Stomach smooth muscle (tissue), 2 donors: ENCODE measurements around the gene HMGXB4.
"Not testable (repeated sequence)": the region's sequence is repeated elsewhere in the genome, so short reads cannot be mapped to it uniquely, and the experiment has no call there.

Experiments used
- H3K27ac ChIP-seq: one replicate; pipeline ENCODE4 v1.7.0; 2013; ENCODE audit warnings: mild to moderate bottlenecking, low read length, inconsistent platforms
- H3K27me3 ChIP-seq, 2 donors: one replicate each; pipeline ENCODE4 v1.7.0; 2013; ENCODE audit warnings: low read length in 2 of 2; ENCODE audit not compliant: insufficient read depth in 2 of 2, control insufficient read depth in 1 of 2
- H3K36me3 ChIP-seq, 2 donors: one replicate each; pipeline ENCODE4 v1.7.0; 2013; ENCODE audit warnings: low read length in 2 of 2; ENCODE audit not compliant: control insufficient read depth in 2 of 2, insufficient read depth in 2 of 2
- H3K4me1 ChIP-seq: one replicate; pipeline ENCODE4 v1.7.0; 2013; ENCODE audit warnings: low read length; ENCODE audit not compliant: control insufficient read depth, insufficient read depth
- H3K4me3 ChIP-seq, 2 donors: one replicate each; pipeline ENCODE4 v1.7.0; 2013; ENCODE audit warnings: low read length in 2 of 2
- H3K9ac ChIP-seq, 2 donors: one replicate each; pipeline ENCODE4 v1.7.0; 2013; ENCODE audit warnings: low read length in 2 of 2, mild to moderate bottlenecking in 1 of 2
- H3K9me3 ChIP-seq, 2 donors: one replicate each; pipeline ENCODE4 v1.7.0; 2013; ENCODE audit warnings: low read length in 2 of 2; ENCODE audit not compliant: control insufficient read depth in 2 of 2
- donor health status: healthy.
- donor health status: Pancreatic carcinoma.

HMGXB4 gene

GRCh38 chr22:35220221-35220620 is 37.1 kb upstream of the HMGXB4 start:
- Histone ChIP-seq H3K4me1 (no peaks in the 10 kb centered on the region), H3K27ac (no peak overlapping the region), H3K4me3 (no peak overlapping the region), H3K27me3 (peaks cover 0 to 13% of the 10 kb centered on the region in 2 donors), H3K9me3 (peaks cover 3 to 5% of the 10 kb centered on the region in 2 donors), H3K36me3 (no peaks in the 10 kb centered on the region), H3K9ac (no peak overlapping the region)

- no peaks in the 10 kb centered on the region for H3K36me3 ChIP-seq
- no peak overlapping the region for H3K27ac ChIP-seq
- peaks cover 0 to 7% of the 10 kb centered on the region in 2 donors for H3K9me3 ChIP-seq
- peaks cover 0 to 20% of the 10 kb centered on the region in 2 donors for H3K27me3 ChIP-seq
- no peak overlapping the region for H3K9ac ChIP-seq
- H3K4me3 ChIP-seq: no peak overlapping the region
- no peaks in the 10 kb centered on the region for H3K4me1 ChIP-seq
Measured at GRCh38 chr22:35225010-35225409, 32.3 kb upstream of the HMGXB4 start.

- Histone ChIP-seq H3K27ac (no peak overlapping the region), H3K9me3 (peaks cover 0 to 7% of the 10 kb centered on the region in 2 donors), H3K27me3 (peaks cover 8 to 15% of the 10 kb centered on the region in 2 donors), H3K9ac (no peak overlapping the region), H3K4me3 (no peak overlapping the region), H3K36me3 (no peaks in the 10 kb centered on the region), H3K4me1 (no peaks in the 10 kb centered on the region)
Measured at GRCh38 chr22:35226958-35227647, 30.2 kb upstream of the HMGXB4 start.

- Histone ChIP-seq H3K9me3 (peaks cover 0 to 7% of the 10 kb centered on the region in 2 donors), H3K4me3 (no peak overlapping the region), H3K27me3 (peaks cover 8 to 9% of the 10 kb centered on the region in 2 donors), H3K36me3 (no peaks in the 10 kb centered on the region), H3K27ac (no peak overlapping the region), H3K4me1 (no peaks in the 10 kb centered on the region), H3K9ac (no peak overlapping the region)
Measured at GRCh38 chr22:35229865-35230264, 27.4 kb upstream of the HMGXB4 start.

GRCh38 chr22:35230417-35230816 is 26.9 kb upstream of the HMGXB4 start:
- Histone ChIP-seq H3K27me3 (peaks cover 8 to 9% of the 10 kb centered on the region in 2 donors), H3K9me3 (peaks cover 0 to 7% of the 10 kb centered on the region in 2 donors), H3K9ac (no peak overlapping the region), H3K36me3 (no peaks in the 10 kb centered on the region), H3K27ac (no peak overlapping the region), H3K4me3 (no peak overlapping the region), H3K4me1 (no peaks in the 10 kb centered on the region)

GRCh38 chr22:35230839-35231584 is 26.3 kb upstream of the HMGXB4 start:
- Histone ChIP-seq H3K9ac (no peak overlapping the region), H3K4me1 (no peaks in the 10 kb centered on the region), H3K27ac (no peak overlapping the region), H3K4me3 (no peak overlapping the region), H3K27me3 (peaks cover 8 to 9% of the 10 kb centered on the region in 2 donors), H3K9me3 (peaks cover 0 to 7% of the 10 kb centered on the region in 2 donors), H3K36me3 (no peaks in the 10 kb centered on the region)

- no peaks in the 10 kb centered on the region for H3K4me1 ChIP-seq
- no peak overlapping the region for H3K4me3 ChIP-seq
- H3K27ac ChIP-seq: no peak overlapping the region
- peaks cover 0 to 7% of the 10 kb centered on the region in 2 donors for H3K9me3 ChIP-seq
- no peaks in the 10 kb centered on the region for H3K36me3 ChIP-seq
- H3K27me3 ChIP-seq: peaks cover 8 to 9% of the 10 kb centered on the region in 2 donors
- H3K9ac ChIP-seq: no peak overlapping the region
Measured at GRCh38 chr22:35231585-35232084, 25.7 kb upstream of the HMGXB4 start.

- not testable (repeated sequence) for H3K27ac ChIP-seq, H3K9ac ChIP-seq, H3K36me3 ChIP-seq, H3K4me1 ChIP-seq, H3K9me3 ChIP-seq, H3K27me3 ChIP-seq, H3K4me3 ChIP-seq
Measured at GRCh38 chr22:35238749-35239148, 18.5 kb upstream of the HMGXB4 start.

- H3K27ac ChIP-seq, H3K36me3 ChIP-seq, H3K9me3 ChIP-seq, H3K9ac ChIP-seq, H3K4me3 ChIP-seq, H3K4me1 ChIP-seq, H3K27me3 ChIP-seq: not testable (repeated sequence)
Measured at GRCh38 chr22:35244507-35244906, 12.8 kb upstream of the HMGXB4 start.

GRCh38 chr22:35250156-35250555 is 7.1 kb upstream of the HMGXB4 start:
- H3K4me1 ChIP-seq: no peaks in the 10 kb centered on the region
- H3K36me3 ChIP-seq: no peaks in the 10 kb centered on the region
- H3K27me3 ChIP-seq: peaks cover 2 to 3% of the 10 kb centered on the region in 2 donors
- no peak overlapping the region for H3K4me3 ChIP-seq
- no peak overlapping the region for H3K27ac ChIP-seq
- H3K9me3 ChIP-seq: no peaks in the 10 kb centered on the region
- H3K9ac ChIP-seq: no peak overlapping the region

GRCh38 chr22:35253946-35254345 is 3.3 kb upstream of the HMGXB4 start:
- Histone ChIP-seq H3K27ac (no peak overlapping the region), H3K27me3 (no peaks in the 10 kb centered on the region), H3K9me3 (no peaks in the 10 kb centered on the region), H3K4me3 (no peak overlapping the region), H3K9ac (no peak overlapping the region), H3K36me3 (no peaks in the 10 kb centered on the region), H3K4me1 (peaks cover 14% of the 10 kb centered on the region)
